Upper lobe of left lung (tissue), 6 donors: ENCODE results near the gene COG3. TPM values are rescaled to one million over a fixed set of nuclear protein-coding genes. Genes with fewer than 3 reads are reported as not detected.
A peak's percentile ranks its signal among the peaks of the same experiment; 100 is the strongest.

ENCODE experiments used
- ATAC-seq, 2 donors: fragments of 200-7000 bp; cut with Tn5 transposase; one replicate each; pipeline ENCODE4 v1.9.1; 2022; ENCODE audit warnings: mild to moderate bottlenecking in 2 of 2, moderate library complexity in 2 of 2; ENCODE audit not compliant: low FRiP score in 2 of 2
- DNase-seq, 2 donors: peaks; one replicate each; pipeline ENCODE4 v3.0.0-alpha.2; 2019 to 2020
- H3K27ac ChIP-seq, 4 donors: fragments of 200-600 bp; sonication (generic); one replicate each; pipeline ENCODE4 v1.5.1; 2016 to 2019
- H3K27me3 ChIP-seq, 4 donors: fragments of 200-600 bp; sonication (generic); one replicate each; pipeline ENCODE4 v1.5.1; 2017 to 2019
- H3K36me3 ChIP-seq, 4 donors: fragments of 200-600 bp; sonication (generic); one replicate each; pipeline ENCODE4 v1.5.1; 2016 to 2019
- H3K4me1 ChIP-seq, 4 donors: fragments of 200-600 bp; sonication (generic); one replicate each; pipeline ENCODE4 v1.5.1; 2018 to 2019
- H3K4me3 ChIP-seq, 4 donors: fragments of 200-600 bp; sonication (generic); one replicate each; pipeline ENCODE4 v1.5.1; 2017 to 2019; ENCODE audit warnings: mild to moderate bottlenecking in 2 of 4, moderate library complexity in 1 of 4
- H3K9me3 ChIP-seq, 4 donors: fragments of 200-600 bp; sonication (generic); one replicate each; pipeline ENCODE4 v1.5.1; 2018 to 2019
- CTCF ChIP-seq, 6 experiments: fragments of 450-650 bp in 4 of 6; fragments of 200-600 bp in 2 of 6; sonication (generic) in 2 of 6; IDR thresholded peaks; one replicate each; pipeline ENCODE4 v1.5.1; 2016 to 2019; ENCODE audit warnings: antibody characterized with exemption in 6 of 6
- EP300 ChIP-seq, 4 donors: sonication (generic); formaldehyde crosslinking; IDR thresholded peaks; one replicate each; pipeline ENCODE4 v1.5.1; 2017; ENCODE audit warnings: antibody characterized with exemption in 4 of 4, control low read depth in 2 of 4
- POLR2A ChIP-seq, 4 donors: fragments of 450-650 bp; IDR thresholded peaks; one replicate each; pipeline ENCODE4 v1.5.1; 2016 to 2017; ENCODE audit warnings: antibody characterized with exemption in 4 of 4, mild to moderate bottlenecking in 2 of 4
- POLR2AphosphoS5 ChIP-seq, 2 donors: sonication (generic); formaldehyde crosslinking; IDR thresholded peaks; one replicate each; pipeline ENCODE4 v1.5.1; 2017; ENCODE audit warnings: antibody characterized with exemption in 2 of 2
- WGBS, 2 donors: methylation state at CpG; one replicate each; pipeline ENCODE4 v1.1.5; 2017 to 2018; 5-methylcytosine and 5-hydroxymethylcytosine counted together
- total RNA-seq, 6 donors: library from RNA; depleted of rRNA in 4 of 6; stranded (reverse); fragments of >200 nt in 4 of 6; gene quantifications; one replicate each; pipeline versions ENCODE4 v1.1.0 to v1.2.1, GENCODE V29; 2016 to 2021
- donor health status: DM: no; HTN: no; CAD: no; lungs with moderate emphysema.
- donor health status: DM: no; HTN: yes; CAD: no; lungs with severe emphysema.

The COG3 gene
- total RNA-seq, 6 donors from 2014 or later, result 20.5 to 48.2 (median 38.8) TPM

- TF ChIP-seq CTCF (IDR thresholded peaks at IDR 0.05) (no peak), EP300 (IDR thresholded peaks at IDR 0.05) (no peak), POLR2AphosphoS5 (IDR thresholded peaks at IDR 0.05) (no peak), POLR2A (IDR thresholded peaks at IDR 0.05) (no peak)
- no peak for ATAC-seq
- Histone ChIP-seq H3K9me3 (peaks cover 0 to 5% (median 2%) of the 10 kb centered on the region in 4 donors), H3K36me3 (no peaks in the 10 kb centered on the region), H3K27me3 (no peaks in the 10 kb centered on the region), H3K27ac (no peak overlapping the region), H3K4me1 (no peaks in the 10 kb centered on the region), H3K4me3 (no peak overlapping the region)
- no peak for DNase-seq
- WGBS, 2 donors, result 88 to 91% methylated on average over 2 of the region's 2 CpGs
Observed at GRCh38 chr13:45456196-45456972, 8.4 kb upstream of the COG3 start.

- Histone ChIP-seq H3K4me1 (peaks cover 35 to 41% (median 39%) of the 10 kb centered on the region in 4 donors), H3K4me3 (peak overlapping the region in 3 of 4 donors; percentile 86 to 99 (median 93)), H3K36me3 (no peaks in the 10 kb centered on the region), H3K27ac (peak overlapping the region; percentile 93 to 98 (median 95)), H3K27me3 (no peaks in the 10 kb centered on the region), H3K9me3 (no peaks in the 10 kb centered on the region)
- no peak for ATAC-seq
- TF ChIP-seq CTCF (IDR thresholded peaks at IDR 0.05), result peak in 3 of 6 experiments; percentile 22 to 80 (median 72)
- no peak for TF ChIP-seq POLR2AphosphoS5 (IDR thresholded peaks at IDR 0.05)
- 81 to 82% methylated on average over 9 of the region's 9 CpGs for WGBS, 2 donors
- DNase-seq, result no peak
Observed at GRCh38 chr13:45464141-45464686, 525 bp upstream of the COG3 start.

GRCh38 chr13:45466359-45466758 lies 1.6 kb downstream of the COG3 start:
- 79 to 81% methylated on average over 4 of the region's 4 CpGs for WGBS, 2 donors
- TF ChIP-seq POLR2AphosphoS5 (IDR thresholded peaks at IDR 0.05), result no peak
- no peak for TF ChIP-seq EP300 (IDR thresholded peaks at IDR 0.05)
- TF ChIP-seq POLR2A (IDR thresholded peaks at IDR 0.05), result no peak
- TF ChIP-seq CTCF (IDR thresholded peaks at IDR 0.05), result no peak
- Histone ChIP-seq H3K4me3 (peak overlapping the region in 1 of 4 donors; percentile 86), H3K27me3 (no peaks in the 10 kb centered on the region), H3K4me1 (peaks cover 35 to 48% (median 39%) of the 10 kb centered on the region in 4 donors), H3K9me3 (no peaks in the 10 kb centered on the region), H3K36me3 (no peaks in the 10 kb centered on the region), H3K27ac (no peak overlapping the region)
- DNase-seq, result no peak
- no peak for ATAC-seq

- Histone ChIP-seq H3K36me3 (no peaks in the 10 kb centered on the region), H3K4me3 (no peak overlapping the region), H3K4me1 (peaks cover 35 to 48% (median 39%) of the 10 kb centered on the region in 4 donors), H3K27ac (no peak overlapping the region), H3K27me3 (no peaks in the 10 kb centered on the region), H3K9me3 (no peaks in the 10 kb centered on the region)
- DNase-seq, result no peak
- no peak for ATAC-seq
- TF ChIP-seq CTCF (IDR thresholded peaks at IDR 0.05), result no peak
- TF ChIP-seq EP300 (IDR thresholded peaks at IDR 0.05), result no peak
- TF ChIP-seq POLR2A (IDR thresholded peaks at IDR 0.05), result no peak
- no peak for TF ChIP-seq POLR2AphosphoS5 (IDR thresholded peaks at IDR 0.05)
- 55 to 70% methylated on average over 1 of the region's 1 CpG for WGBS, 2 donors
Observed at GRCh38 chr13:45468635-45469034, 3.9 kb downstream of the COG3 start.
